ENCODE data around the gene SLC13A3.

Gene SLC13A3

GRCh38 chr20:46595933-46596332, 55.3 kb downstream of the SLC13A3 start:
- Histone ChIP-seq H4K91ac (ENCODE audit: low read depth, low read length, poor library complexity) (no peak overlapping the region), H3K18ac (ENCODE audit: low read length) (no peak overlapping the region), H3K14ac (ENCODE audit: low read length) (no peak overlapping the region), H3K9me3 (replicated peaks in 1 of 2; ENCODE audit: control insufficient read depth in 2 of 2, insufficient read depth in 1 of 2, low read depth in 1 of 2, low read length in 2 of 2) (peaks cover 0 to 2% of the 10 kb centered on the region in 2 donors), H3K4me2 (ENCODE audit: insufficient read depth, low read length, poor library complexity, severe bottlenecking) (no peak overlapping the region), H3K4ac (ENCODE audit: low read length) (no peak overlapping the region), H2BK120ac (ENCODE audit: low read depth, low read length) (no peak overlapping the region), H3K27me3 (ENCODE audit: control insufficient read depth in 3 of 3, insufficient read depth in 3 of 3, low read depth in 1 of 3, low read length in 3 of 3) (no peaks in the 10 kb centered on the region), H2BK15ac (ENCODE audit: low read length) (no peak overlapping the region), H3K23ac (ENCODE audit: low read depth, low read length, poor library complexity) (peak overlapping the region; percentile 13), H2AK5ac (ENCODE audit: low read depth, low read length) (no peak overlapping the region), H3K36me3 (replicated peaks in 1 of 2; ENCODE audit: control insufficient read depth in 2 of 2, insufficient read depth in 2 of 2, low read length in 2 of 2) (peaks cover 0 to 2% of the 10 kb centered on the region in 2 donors), H2AFZ (ENCODE audit: low read length) (no peak overlapping the region), H3K27ac (replicated peaks; ENCODE audit: low read length) (no peak overlapping the region), H4K8ac (ENCODE audit: low read depth, low read length) (no peak overlapping the region), H3K4me1 (ENCODE audit: control insufficient read depth in 2 of 2, insufficient read depth in 1 of 2, low read depth in 1 of 2, low read length in 2 of 2) (peaks cover 0 to 4% of the 10 kb centered on the region in 2 donors), H3K4me3 (ENCODE audit: low read length in 2 of 2) (no peak overlapping the region), H3K9ac (ENCODE audit: low read depth, low read length, poor library complexity) (no peak overlapping the region), H3K79me1 (ENCODE audit: low read depth, low read length) (no peaks in the 10 kb centered on the region), H2BK12ac (ENCODE audit: low read length) (no peak overlapping the region), H2BK5ac (ENCODE audit: low read length) (no peak overlapping the region)
- WGBS, 2 donors (ENCODE audit: extremely low coverage in 2 of 2, insufficient read length in 2 of 2, insufficient replicate concordance in 1 of 2), result no CpG with 5 or more reads among the region's 8 CpGs
- DNase-seq (ENCODE audit: low spot score), result no peak

DNA sequence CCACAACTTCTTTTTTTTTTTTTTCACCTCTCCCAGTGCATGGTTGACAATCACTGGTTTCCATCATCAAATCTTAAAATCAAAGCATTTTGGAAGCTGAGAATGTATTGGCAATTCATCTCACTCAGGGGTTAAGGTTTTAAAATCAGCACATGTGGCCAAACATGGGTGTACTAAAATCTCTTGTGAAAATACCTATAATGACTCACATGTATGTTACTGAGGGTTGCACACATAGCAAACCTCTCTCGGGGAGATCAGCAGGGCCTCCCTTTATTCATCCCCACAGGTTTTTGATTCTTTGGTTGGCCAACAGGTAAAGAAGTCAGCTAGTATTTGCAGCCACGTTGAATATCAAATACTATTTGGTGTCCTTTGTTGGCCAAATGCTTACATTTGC, 56.5 kb downstream of the SLC13A3 start:
- no peak overlapping the region for H2AK5ac ChIP-seq (ENCODE audit: low read depth, low read length)
- no peak overlapping the region for H3K4me3 ChIP-seq (ENCODE audit: low read length in 2 of 2)
- H2BK120ac ChIP-seq (ENCODE audit: low read depth, low read length), result no peak overlapping the region
- H2BK5ac ChIP-seq (ENCODE audit: low read length), result no peak overlapping the region
- no peak overlapping the region for H4K8ac ChIP-seq (ENCODE audit: low read depth, low read length)
- no peak for DNase-seq (ENCODE audit: low spot score)
- no peak overlapping the region for H3K27ac ChIP-seq (replicated peaks; ENCODE audit: low read length)
- H3K9me3 ChIP-seq (replicated peaks in 1 of 2; ENCODE audit: control insufficient read depth in 2 of 2, insufficient read depth in 1 of 2, low read depth in 1 of 2, low read length in 2 of 2), result peaks cover 0 to 2% of the 10 kb centered on the region in 2 donors
- H3K79me1 ChIP-seq (ENCODE audit: low read depth, low read length), result no peaks in the 10 kb centered on the region
- WGBS, 2 donors (ENCODE audit: extremely low coverage in 2 of 2, insufficient read length in 2 of 2, insufficient replicate concordance in 1 of 2), result no CpG with 5 or more reads among the region's 2 CpGs
- H3K14ac ChIP-seq (ENCODE audit: low read length), result no peak overlapping the region
- H3K23ac ChIP-seq (ENCODE audit: low read depth, low read length, poor library complexity), result no peak overlapping the region
- H3K4me1 ChIP-seq (ENCODE audit: control insufficient read depth in 2 of 2, insufficient read depth in 1 of 2, low read depth in 1 of 2, low read length in 2 of 2), result peaks cover 0 to 4% of the 10 kb centered on the region in 2 donors
- no peak overlapping the region for H4K91ac ChIP-seq (ENCODE audit: low read depth, low read length, poor library complexity)
- no peak overlapping the region for H3K9ac ChIP-seq (ENCODE audit: low read depth, low read length, poor library complexity)
- no peak overlapping the region for H2BK12ac ChIP-seq (ENCODE audit: low read length)
- no peak overlapping the region for H3K4me2 ChIP-seq (ENCODE audit: insufficient read depth, low read length, poor library complexity, severe bottlenecking)
- H2AFZ ChIP-seq (ENCODE audit: low read length), result no peak overlapping the region
- H3K18ac ChIP-seq (ENCODE audit: low read length), result no peak overlapping the region
- no peak overlapping the region for H2BK15ac ChIP-seq (ENCODE audit: low read length)
- no peaks in the 10 kb centered on the region for H3K27me3 ChIP-seq (ENCODE audit: control insufficient read depth in 3 of 3, insufficient read depth in 3 of 3, low read depth in 1 of 3, low read length in 3 of 3)
- H3K4ac ChIP-seq (ENCODE audit: low read length), result no peak overlapping the region
- peaks cover 0 to 2% of the 10 kb centered on the region in 2 donors for H3K36me3 ChIP-seq (replicated peaks in 1 of 2; ENCODE audit: control insufficient read depth in 2 of 2, insufficient read depth in 2 of 2, low read length in 2 of 2)

- H2BK12ac ChIP-seq (ENCODE audit: low read length), result no peak overlapping the region
- peaks cover 3% of the 10 kb centered on the region in 2 donors for H3K9me3 ChIP-seq (replicated peaks in 1 of 2; ENCODE audit: control insufficient read depth in 2 of 2, insufficient read depth in 1 of 2, low read depth in 1 of 2, low read length in 2 of 2)
- H3K36me3 ChIP-seq (replicated peaks in 1 of 2; ENCODE audit: control insufficient read depth in 2 of 2, insufficient read depth in 2 of 2, low read length in 2 of 2), result peaks cover 0 to 2% of the 10 kb centered on the region in 2 donors
- no peak overlapping the region for H2AK5ac ChIP-seq (ENCODE audit: low read depth, low read length)
- H4K91ac ChIP-seq (ENCODE audit: low read depth, low read length, poor library complexity), result no peak overlapping the region
- peaks cover 0 to 4% of the 10 kb centered on the region in 2 donors for H3K4me1 ChIP-seq (ENCODE audit: control insufficient read depth in 2 of 2, insufficient read depth in 1 of 2, low read depth in 1 of 2, low read length in 2 of 2)
- H3K4me2 ChIP-seq (ENCODE audit: insufficient read depth, low read length, poor library complexity, severe bottlenecking), result no peak overlapping the region
- no peak overlapping the region for H2AFZ ChIP-seq (ENCODE audit: low read length)
- no peak overlapping the region for H3K4ac ChIP-seq (ENCODE audit: low read length)
- no peak overlapping the region for H2BK15ac ChIP-seq (ENCODE audit: low read length)
- no peaks in the 10 kb centered on the region for H3K27me3 ChIP-seq (ENCODE audit: control insufficient read depth in 3 of 3, insufficient read depth in 3 of 3, low read depth in 1 of 3, low read length in 3 of 3)
- no peak overlapping the region for H3K27ac ChIP-seq (replicated peaks; ENCODE audit: low read length)
- H3K14ac ChIP-seq (ENCODE audit: low read length), result no peak overlapping the region
- no peak overlapping the region for H3K4me3 ChIP-seq (ENCODE audit: low read length in 2 of 2)
- H3K79me1 ChIP-seq (ENCODE audit: low read depth, low read length), result no peaks in the 10 kb centered on the region
- no peak overlapping the region for H3K9ac ChIP-seq (ENCODE audit: low read depth, low read length, poor library complexity)
- no peak overlapping the region for H4K8ac ChIP-seq (ENCODE audit: low read depth, low read length)
- WGBS, 2 donors (ENCODE audit: extremely low coverage in 2 of 2, insufficient read length in 2 of 2, insufficient replicate concordance in 1 of 2), result no CpG with 5 or more reads among the region's 4 CpGs
- no peak overlapping the region for H2BK5ac ChIP-seq (ENCODE audit: low read length)
- no peak for DNase-seq (ENCODE audit: low spot score)
- no peak overlapping the region for H3K23ac ChIP-seq (ENCODE audit: low read depth, low read length, poor library complexity)
- H3K18ac ChIP-seq (ENCODE audit: low read length), result no peak overlapping the region
- no peak overlapping the region for H2BK120ac ChIP-seq (ENCODE audit: low read depth, low read length)
Observed at GRCh38 chr20:46592580-46593362, 58.5 kb downstream of the SLC13A3 start.

- WGBS, 2 donors (ENCODE audit: extremely low coverage in 2 of 2, insufficient read length in 2 of 2, insufficient replicate concordance in 1 of 2), result no CpG with 5 or more reads among the region's 1 CpG
Observed at GRCh38 chr20:46590443-46590842, 60.8 kb downstream of the SLC13A3 start.

More at GRCh38 chr20:46590443-46590842, 60.8 kb downstream of the SLC13A3 start:
- no peak overlapping the region for H2BK5ac ChIP-seq (ENCODE audit: low read length)
- peaks cover 0 to 1% of the 10 kb centered on the region in 2 donors for H3K4me1 ChIP-seq (ENCODE audit: control insufficient read depth in 2 of 2, insufficient read depth in 1 of 2, low read depth in 1 of 2, low read length in 2 of 2)
- H3K36me3 ChIP-seq (replicated peaks in 1 of 2; ENCODE audit: control insufficient read depth in 2 of 2, insufficient read depth in 2 of 2, low read length in 2 of 2), result peaks cover 0 to under 1% of the 10 kb centered on the region in 2 donors
- no peaks in the 10 kb centered on the region for H3K79me1 ChIP-seq (ENCODE audit: low read depth, low read length)
- no peaks in the 10 kb centered on the region for H3K27me3 ChIP-seq (ENCODE audit: control insufficient read depth in 3 of 3, insufficient read depth in 3 of 3, low read depth in 1 of 3, low read length in 3 of 3)
- H3K4me3 ChIP-seq (ENCODE audit: low read length in 2 of 2), result no peak overlapping the region
- H3K27ac ChIP-seq (replicated peaks; ENCODE audit: low read length), result no peak overlapping the region
- H3K18ac ChIP-seq (ENCODE audit: low read length), result no peak overlapping the region
- no peak overlapping the region for H2BK15ac ChIP-seq (ENCODE audit: low read length)
- DNase-seq (ENCODE audit: low spot score), result no peak
- H4K8ac ChIP-seq (ENCODE audit: low read depth, low read length), result no peak overlapping the region
- H4K91ac ChIP-seq (ENCODE audit: low read depth, low read length, poor library complexity), result no peak overlapping the region
- no peak overlapping the region for H3K14ac ChIP-seq (ENCODE audit: low read length)
- H3K23ac ChIP-seq (ENCODE audit: low read depth, low read length, poor library complexity), result no peak overlapping the region
- no peak overlapping the region for H2BK12ac ChIP-seq (ENCODE audit: low read length)
- H3K4me2 ChIP-seq (ENCODE audit: insufficient read depth, low read length, poor library complexity, severe bottlenecking), result no peak overlapping the region
- H3K9ac ChIP-seq (ENCODE audit: low read depth, low read length, poor library complexity), result no peak overlapping the region
- no peak overlapping the region for H2AFZ ChIP-seq (ENCODE audit: low read length)
- H3K9me3 ChIP-seq (replicated peaks in 1 of 2; ENCODE audit: control insufficient read depth in 2 of 2, insufficient read depth in 1 of 2, low read depth in 1 of 2, low read length in 2 of 2), result peaks cover 3% of the 10 kb centered on the region in 2 donors
- no peak overlapping the region for H2BK120ac ChIP-seq (ENCODE audit: low read depth, low read length)
- no peak overlapping the region for H2AK5ac ChIP-seq (ENCODE audit: low read depth, low read length)
- H3K4ac ChIP-seq (ENCODE audit: low read length), result no peak overlapping the region

All from neuronal stem cell (in vitro differentiated cells).